GM19397 (cell line): Measurements from ENCODE around the gene SETD1A.

ENCODE experiments used
- ATAC-seq: cut with Tn5 transposase; IDR thresholded peaks from one replicate; pipeline ENCODE4 v1.9.1; 2021; ENCODE audit warnings: mild to moderate bottlenecking, moderate library complexity; ENCODE audit not compliant: unreplicated experiment

SETD1A gene

GRCh38 chr16:30953111-30953510, 4.4 kb upstream of the SETD1A start:
- ATAC-seq = no peak

- no peak for ATAC-seq
Observed at GRCh38 chr16:30953511-30954124, 3.9 kb upstream of the SETD1A start.

GRCh38 chr16:30954993-30955392, 2.6 kb upstream of the SETD1A start:
- no peak for ATAC-seq

DNA sequence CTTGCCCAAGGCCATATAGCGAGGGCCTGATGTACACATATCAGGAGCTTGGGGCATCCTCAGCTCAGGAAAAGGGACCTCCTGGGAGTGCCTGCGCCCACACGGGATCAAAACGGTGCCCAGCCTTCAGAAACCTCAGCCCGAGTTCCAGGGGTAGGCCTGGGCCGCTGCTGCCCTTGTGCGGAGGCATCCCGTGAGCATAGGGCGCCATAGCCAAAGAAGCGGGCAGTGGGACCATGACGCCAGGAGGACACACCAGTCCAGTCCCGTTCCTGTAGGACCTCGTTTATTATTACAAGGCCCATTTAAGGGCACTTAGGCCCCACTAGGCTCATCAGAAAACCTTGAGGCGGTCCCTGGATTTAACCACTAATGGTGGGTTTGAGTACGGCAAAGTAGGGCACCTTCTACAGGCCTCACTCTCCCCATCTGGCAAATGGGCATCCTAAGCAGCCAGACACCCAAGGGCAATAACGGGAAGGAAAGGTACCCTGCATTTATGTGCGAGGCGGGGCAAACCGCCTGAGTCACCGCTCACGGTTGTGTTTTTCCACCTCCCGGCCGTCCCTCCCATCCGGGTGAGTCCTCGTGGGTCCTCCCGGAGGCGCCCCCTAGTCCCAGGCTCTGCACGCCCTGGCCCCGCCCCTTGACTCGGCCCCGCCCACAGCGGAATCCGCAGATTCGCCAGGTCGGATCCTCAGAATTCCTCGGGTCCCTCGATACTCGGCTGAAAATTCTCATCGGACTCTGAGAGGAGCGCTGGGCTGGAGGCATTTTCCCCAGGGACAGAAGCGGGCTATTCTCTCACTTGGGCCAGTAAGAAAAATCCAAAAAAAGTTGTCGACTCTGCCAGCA, 726 bp upstream of the SETD1A start:
- peak; percentile 34 for ATAC-seq

GRCh38 chr16:30958175-30959079, 873 bp downstream of the SETD1A start:
- ATAC-seq = peak; percentile 27

DNA sequence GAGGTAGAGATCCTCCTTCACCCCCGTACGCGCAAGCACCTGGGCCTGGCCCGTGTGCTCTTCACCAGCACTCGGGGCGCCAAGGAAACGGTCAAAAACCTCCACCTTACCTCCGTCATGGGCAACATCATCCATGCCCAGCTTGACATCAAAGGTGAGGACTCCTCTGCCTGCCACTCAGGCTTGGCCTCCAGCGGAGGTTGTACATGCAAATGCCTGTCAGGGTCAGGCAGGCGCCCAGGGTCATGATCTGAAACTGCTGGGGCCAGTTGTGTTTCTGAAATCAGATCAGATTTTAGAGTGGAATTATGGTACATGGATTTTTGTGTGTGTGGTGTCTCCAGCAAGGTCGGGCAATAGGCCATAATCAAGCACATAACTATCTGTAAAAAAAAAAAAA, 3.8 kb downstream of the SETD1A start:
- ATAC-seq = no peak

GRCh38 chr16:30963925-30964511, 6.5 kb downstream of the SETD1A start:
- ATAC-seq = no peak

- ATAC-seq = no peak
Observed at GRCh38 chr16:30964574-30965226, 7.1 kb downstream of the SETD1A start.

DNA sequence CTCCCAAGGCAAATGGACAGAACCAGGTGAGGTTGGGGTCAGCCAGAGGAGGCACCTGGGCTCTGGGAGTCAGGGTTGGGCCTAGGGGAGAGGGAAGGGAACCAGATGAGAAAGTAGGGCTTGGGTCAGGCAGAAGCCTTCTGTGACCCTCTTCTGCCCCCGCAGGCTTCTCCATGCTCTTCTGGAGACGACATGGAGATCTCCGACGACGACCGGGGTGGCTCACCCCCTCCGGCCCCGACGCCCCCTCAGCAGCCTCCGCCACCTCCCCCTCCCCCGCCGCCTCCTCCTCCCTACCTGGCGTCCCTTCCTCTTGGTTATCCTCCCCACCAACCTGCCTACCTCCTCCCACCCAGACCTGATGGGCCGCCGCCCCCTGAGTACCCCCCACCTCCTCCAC, 7.9 kb downstream of the SETD1A start:
- no peak for ATAC-seq

DNA sequence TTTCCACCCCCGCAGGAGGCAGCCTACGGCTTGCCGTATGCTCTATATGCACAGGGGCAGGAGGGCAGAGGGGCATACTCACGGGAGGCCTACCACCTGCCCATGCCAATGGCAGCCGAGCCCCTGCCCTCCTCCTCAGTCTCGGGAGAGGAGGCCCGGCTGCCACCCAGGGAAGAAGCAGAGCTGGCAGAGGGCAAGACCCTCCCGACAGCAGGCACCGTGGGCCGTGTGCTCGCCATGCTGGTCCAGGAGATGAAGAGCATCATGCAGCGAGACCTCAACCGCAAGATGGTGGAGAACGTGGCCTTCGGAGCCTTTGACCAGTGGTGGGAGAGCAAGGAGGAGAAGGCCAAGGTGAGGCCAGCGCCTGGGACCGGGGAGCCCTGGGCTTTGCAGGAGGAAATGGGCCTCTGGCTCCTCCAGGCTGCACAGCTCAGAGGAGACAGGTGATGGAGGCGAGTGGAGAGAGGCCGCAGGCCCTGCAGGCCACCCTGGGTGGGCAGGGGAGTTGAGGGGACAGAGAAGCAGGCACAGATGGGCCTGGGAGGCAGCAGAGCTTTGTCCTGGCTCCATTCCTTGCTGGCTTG, 8.6 kb downstream of the SETD1A start:
- no peak for ATAC-seq

DNA sequence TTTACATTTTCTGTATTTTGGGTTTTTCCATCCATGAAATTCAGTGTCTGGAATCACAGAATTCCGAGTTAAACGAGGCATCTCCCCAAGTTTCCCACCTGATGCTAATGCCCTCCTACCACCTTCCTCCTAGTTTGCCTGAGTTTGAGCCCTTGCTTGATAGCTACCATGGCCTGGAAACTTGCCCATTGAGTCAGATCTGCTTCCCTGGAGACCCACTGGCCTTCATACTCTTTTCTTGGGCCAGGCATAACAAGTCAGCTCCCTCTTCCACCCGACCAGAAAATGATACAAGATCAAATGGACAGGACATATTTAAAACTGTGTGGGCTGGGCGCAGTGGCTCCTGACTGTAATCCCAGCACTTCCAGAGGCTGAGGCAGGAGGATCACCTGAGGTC, 10.2 kb downstream of the SETD1A start:
- no peak for ATAC-seq

DNA sequence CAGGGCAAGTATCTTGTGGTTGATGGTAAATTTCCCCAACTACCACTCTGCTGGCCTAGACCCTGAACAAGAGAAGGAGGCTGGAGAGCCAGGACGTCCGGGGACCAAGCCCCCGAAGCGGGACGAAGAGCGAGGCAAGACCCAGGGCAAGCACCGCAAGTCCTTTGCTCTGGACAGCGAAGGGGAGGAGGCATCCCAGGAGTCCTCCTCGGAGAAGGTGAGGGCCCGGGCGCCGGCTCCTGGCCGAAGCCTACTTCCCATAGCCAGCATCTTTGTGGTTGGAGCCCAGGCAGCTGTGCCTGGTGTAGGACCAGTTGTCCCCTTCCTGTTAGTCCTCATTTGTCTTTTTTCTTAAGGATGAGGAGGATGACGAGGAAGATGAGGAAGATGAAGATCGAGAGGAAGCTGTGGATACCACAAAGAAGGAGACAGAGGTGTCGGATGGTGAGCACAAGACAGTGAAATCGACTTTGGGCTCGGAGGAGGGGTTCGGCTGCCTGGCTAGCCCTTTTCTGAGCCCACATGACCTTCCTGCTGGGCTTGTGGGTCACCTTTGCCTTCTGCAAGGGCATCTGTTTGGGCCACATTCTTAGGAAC, 11.8 kb downstream of the SETD1A start:
- ATAC-seq = no peak

GRCh38 chr16:30971298-30971697, 13.7 kb downstream of the SETD1A start:
- no peak for ATAC-seq

GRCh38 chr16:30972872-30973271, 15.3 kb downstream of the SETD1A start:
- ATAC-seq = no peak

GRCh38 chr16:30974348-30974747, 16.8 kb downstream of the SETD1A start:
- no peak for ATAC-seq

DNA sequence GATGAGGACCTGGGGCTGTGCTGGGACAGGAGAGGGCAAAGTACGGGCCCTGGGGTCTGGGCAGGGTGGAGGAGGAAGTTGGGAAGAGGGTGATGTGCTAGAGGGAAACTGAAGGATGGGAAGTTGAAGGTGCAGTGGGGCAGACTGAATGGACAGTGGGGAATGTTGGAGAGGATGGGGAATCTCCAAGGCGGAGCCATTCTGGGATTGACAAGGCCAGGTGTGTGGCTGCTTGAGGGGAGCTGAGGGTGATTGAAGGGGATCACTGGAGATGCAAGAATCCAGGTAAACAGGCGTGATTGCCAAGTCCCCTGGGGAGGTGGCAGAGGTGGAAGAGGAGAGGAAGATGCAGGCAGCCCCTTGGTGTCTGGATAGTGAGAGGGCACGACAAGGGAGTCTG, 18.9 kb downstream of the SETD1A start:
- no peak for ATAC-seq

DNA sequence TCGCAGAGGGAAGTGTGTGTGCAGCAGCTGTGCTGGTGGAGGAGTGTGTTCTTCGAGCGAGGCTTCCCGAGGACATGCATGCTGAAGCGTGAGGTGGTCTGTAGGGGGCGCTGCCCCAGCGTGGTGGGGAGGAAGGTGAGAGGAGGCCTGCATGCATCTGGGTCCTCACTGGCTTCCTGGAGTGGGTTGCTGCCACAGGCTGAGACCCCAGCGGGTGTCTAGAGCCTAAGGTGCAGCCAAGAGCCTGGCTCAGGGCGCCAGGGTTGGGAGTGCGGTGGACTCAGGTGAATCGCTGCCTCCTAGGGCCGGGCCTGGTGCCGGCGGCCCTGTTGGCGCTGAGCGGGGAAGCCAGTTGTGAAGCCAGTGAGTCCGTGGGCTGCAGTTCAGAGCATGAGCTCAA, 19.9 kb downstream of the SETD1A start:
- ATAC-seq = no peak

DNA sequence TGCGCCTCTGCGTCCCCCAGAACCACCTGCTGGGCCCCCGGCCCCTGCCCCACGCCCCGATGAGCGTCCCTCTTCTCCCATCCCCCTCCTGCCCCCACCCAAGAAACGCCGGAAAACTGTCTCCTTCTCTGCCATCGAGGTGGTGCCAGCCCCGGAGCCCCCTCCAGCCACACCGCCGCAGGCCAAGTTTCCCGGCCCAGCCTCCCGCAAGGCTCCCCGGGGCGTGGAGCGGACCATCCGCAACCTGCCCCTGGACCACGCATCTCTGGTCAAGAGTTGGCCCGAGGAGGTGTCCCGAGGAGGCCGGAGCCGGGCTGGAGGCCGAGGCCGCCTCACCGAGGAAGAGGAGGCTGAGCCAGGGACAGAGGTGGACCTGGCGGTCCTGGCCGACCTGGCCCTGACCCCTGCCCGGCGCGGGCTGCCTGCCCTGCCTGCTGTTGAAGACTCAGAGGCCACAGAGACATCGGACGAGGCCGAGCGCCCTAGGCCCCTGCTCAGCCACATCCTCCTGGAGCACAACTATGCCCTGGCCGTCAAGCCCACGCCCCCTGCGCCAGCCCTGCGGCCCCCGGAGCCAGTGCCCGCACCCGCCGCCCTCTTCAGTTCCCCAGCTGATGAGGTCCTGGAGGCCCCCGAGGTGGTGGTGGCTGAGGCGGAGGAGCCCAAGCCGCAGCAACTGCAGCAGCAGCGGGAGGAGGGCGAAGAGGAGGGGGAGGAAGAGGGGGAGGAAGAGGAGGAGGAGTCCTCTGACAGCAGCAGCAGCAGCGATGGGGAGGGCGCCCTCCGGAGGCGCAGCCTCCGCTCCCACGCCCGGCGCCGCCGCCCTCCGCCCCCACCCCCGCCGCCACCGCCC, 21.8 kb downstream of the SETD1A start:
- ATAC-seq = no peak

DNA sequence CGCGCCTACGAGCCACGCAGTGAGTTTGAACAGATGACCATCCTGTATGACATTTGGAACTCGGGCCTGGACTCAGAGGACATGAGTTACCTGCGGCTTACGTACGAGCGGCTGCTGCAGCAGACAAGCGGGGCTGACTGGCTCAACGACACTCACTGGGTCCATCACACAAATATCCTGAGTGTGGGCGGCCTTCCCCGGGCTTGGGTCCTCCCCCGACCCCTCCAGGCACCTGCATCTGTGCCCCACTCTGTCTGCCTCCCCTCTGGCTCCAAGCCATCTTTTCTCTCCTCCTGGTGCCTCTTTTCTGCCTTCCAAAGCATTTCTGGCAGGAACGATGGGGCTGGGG, 22.4 kb downstream of the SETD1A start:
- ATAC-seq = no peak
